GM21381 (cell line): ENCODE results near the gene FRMD4B.

ENCODE experiments used
- ATAC-seq: cut with Tn5 transposase; IDR thresholded peaks from one replicate; pipeline ENCODE4 v1.9.1; 2021; ENCODE audit warnings: mild to moderate bottlenecking, moderate library complexity; ENCODE audit not compliant: unreplicated experiment

Gene FRMD4B

GRCh38 chr3:69406163-69406562 lies 20.3 kb upstream of the FRMD4B start:
- ATAC-seq, result no peak

- ATAC-seq, result no peak
These were observed 19.2 kb upstream of the FRMD4B start for GRCh38 chr3:69405067-69405466.

DNA sequence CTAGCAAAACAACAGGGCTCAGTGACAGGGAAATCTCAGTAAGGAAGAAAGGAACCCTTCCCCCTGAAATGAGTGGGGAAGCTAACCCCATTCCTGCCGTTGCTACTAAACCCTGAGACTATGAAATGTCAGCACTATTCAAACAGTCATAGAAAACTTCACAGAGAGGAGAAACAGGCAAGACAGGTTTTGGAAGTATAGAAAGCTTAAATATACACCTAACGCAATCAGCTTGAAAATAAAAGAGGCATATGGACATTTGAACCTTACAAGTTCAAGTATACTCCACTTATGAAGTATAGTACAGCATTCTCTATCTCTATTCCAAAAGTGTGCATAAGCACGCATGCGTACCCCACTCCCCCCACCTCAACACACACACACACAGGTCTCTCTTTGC lies 17.6 kb upstream of the FRMD4B start:
- no peak for ATAC-seq

- ATAC-seq, result no peak
These were observed 14.8 kb upstream of the FRMD4B start for GRCh38 chr3:69400683-69401082.

DNA sequence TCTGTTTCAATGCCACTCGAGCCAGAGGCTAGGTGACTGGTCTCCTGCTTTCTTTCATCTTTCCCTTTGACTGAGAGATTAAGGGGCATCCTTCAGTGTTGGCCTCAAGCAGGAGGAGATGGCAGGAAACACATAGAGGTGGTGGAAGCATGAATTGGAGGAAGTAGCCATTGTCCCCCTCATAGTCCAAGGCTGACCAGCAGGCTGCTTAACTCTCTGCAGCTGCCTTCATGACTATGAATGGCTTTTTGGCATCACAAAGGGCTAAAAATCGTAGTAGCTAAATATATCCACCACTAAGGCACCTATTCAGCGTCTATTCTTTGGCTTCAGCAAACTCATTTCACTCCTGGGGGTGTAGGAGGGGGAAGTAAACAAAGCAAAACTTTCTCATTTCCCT lies 7.0 kb upstream of the FRMD4B start:
- no peak for ATAC-seq

DNA sequence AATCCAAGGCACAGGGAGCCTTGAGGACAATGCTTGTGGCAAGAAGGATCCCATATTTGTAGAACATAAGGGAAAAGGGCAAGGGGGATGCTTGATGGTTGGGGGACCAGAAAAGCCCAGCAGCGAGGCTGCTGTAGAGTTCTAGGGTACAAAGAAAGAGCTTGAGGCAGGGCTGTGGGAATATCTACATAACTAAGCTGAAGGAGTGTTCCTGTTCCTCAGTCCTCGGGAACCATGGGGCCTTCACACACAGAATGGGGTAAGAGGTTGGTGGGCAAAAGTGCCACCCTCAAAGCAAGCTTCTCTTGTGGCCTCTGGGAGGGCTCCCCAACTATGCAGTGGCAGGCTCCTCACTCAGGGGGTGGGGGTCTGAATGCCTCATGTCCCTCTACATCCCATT lies 6.5 kb upstream of the FRMD4B start:
- no peak for ATAC-seq

GRCh38 chr3:69391554-69391953 lies 5.7 kb upstream of the FRMD4B start:
- ATAC-seq, result no peak

- no peak for ATAC-seq
These were observed 4.9 kb upstream of the FRMD4B start for GRCh38 chr3:69390771-69391170.

GRCh38 chr3:69389520-69390248 lies 3.8 kb upstream of the FRMD4B start:
- ATAC-seq, result no peak

GRCh38 chr3:69388241-69388640 lies 2.4 kb upstream of the FRMD4B start:
- ATAC-seq, result no peak

- ATAC-seq, result no peak
These were observed 883 bp upstream of the FRMD4B start for GRCh38 chr3:69386556-69387385.

GRCh38 chr3:69385123-69385722 lies 665 bp downstream of the FRMD4B start:
- no peak for ATAC-seq

DNA sequence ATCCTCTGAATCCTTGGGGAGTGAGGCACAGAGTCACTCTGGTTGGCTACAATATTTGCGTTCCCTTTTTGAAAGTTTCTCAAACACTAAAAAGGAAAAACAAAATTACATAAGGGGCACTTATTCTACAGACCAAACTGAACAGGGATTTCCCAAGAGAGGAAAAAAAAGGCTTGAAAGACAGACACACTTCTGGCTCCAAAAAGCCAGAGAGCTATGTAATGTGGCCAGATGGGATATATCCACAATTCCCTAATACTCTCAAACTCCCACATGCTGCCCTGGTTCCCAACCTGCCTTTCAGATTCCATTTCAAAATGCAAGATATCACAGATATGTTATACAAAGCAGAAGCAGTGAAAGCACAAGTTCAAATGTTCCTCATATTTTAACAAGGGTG lies 1.6 kb downstream of the FRMD4B start:
- no peak for ATAC-seq

GRCh38 chr3:69379661-69380060 lies 6.2 kb downstream of the FRMD4B start:
- no peak for ATAC-seq

- ATAC-seq, result no peak
These were observed 7.6 kb downstream of the FRMD4B start for GRCh38 chr3:69378112-69378802.

GRCh38 chr3:69377262-69377661 lies 8.6 kb downstream of the FRMD4B start:
- ATAC-seq, result no peak

DNA sequence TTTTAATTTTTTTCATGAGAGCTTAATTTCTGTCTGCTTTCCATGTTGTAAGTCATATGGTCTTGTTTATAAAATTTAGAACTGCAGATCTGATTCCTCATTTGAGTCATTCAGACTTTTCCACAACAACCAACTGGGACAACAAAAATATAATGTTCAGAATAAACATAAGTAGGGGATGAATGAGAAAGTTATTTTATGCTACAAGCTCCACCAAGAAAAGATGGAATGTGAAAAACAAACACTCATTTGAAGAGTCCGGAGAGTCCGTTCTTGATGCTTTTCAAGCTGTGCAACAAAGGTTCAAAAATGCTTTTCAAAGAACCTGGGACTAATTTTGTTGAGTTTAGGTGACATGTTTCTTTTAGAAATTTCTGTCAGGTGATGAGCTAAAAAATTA lies 9.2 kb downstream of the FRMD4B start:
- ATAC-seq, result no peak

- ATAC-seq, result no peak
These were observed 14.1 kb downstream of the FRMD4B start for GRCh38 chr3:69371816-69372215.

DNA sequence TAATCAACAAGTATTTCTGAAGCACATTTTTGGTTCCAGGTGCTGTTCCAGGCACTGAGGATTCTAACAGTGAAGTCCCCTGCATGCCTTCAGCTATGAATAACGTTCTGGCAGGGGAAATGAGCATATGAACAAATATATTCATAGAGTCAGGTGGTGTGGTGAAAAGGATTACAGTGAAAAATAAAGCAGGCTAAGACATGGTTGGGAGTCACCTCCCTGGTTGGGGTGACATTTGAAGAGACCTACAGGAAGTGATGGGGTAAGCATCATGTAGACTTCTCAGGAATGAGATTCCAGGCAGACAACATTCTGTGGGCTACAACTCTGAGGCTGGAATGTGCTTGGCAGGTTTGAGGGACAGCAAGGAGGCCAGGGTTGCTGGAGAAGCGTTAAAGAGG lies 15.0 kb downstream of the FRMD4B start:
- no peak for ATAC-seq

DNA sequence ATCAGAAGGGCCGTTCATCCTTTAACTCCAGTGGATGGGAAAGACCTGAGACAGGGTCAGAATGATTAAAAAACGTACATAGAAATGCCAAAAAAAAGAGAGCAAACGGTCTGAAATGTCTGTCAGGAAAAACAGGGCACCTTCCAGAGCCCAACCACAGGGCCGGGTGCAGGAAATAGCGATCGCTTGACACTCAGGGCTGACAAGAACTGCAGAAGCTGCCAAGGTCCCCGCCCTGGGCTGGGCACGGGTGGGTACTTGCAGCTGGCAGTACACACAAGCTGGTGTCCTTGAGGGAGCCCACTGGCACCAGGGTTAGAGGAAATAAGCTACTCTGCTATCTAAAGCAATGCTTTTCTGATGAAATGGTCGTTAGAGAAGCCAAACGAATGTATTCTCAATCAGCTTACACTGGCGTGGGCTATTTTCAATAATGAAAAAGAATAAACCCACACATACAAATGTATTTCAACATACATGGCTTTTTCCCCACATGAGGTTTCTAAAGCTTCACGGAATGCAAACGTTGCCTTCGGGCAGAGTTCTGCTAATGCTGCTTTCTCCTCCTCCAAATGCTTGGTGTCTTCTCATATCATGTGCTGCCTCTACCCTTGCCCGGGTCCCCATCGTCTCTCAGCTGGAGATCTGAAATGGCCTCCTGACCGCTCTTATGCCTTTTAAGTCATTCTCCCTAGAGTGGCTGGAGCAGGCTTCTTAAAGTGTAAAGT lies 15.6 kb downstream of the FRMD4B start:
- no peak for ATAC-seq
